A549 treated with Mapracorat at 1 μM for 4 hours (cell line): ENCODE results near the gene LBX2. TPM values are rescaled to one million over a fixed set of nuclear protein-coding genes. Genes with fewer than 3 reads are reported as not detected.

Source experiments
- total RNA-seq: library from RNA; stranded (reverse); fragments of 200-300 nt; extraction: Qiagen RNA extraction; gene quantifications from 5 replicates; pipeline ENCODE4 v1.2.3, GENCODE V29; 2022

Gene LBX2, protein sequence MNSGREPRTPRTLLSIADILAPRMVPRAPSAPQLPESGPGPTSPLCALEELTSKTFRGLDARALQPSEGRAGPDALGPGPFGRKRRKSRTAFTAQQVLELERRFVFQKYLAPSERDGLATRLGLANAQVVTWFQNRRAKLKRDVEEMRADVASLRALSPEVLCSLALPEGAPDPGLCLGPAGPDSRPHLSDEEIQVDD
- total RNA-seq, result 2.7 to 3.7 TPM (median 3.1 TPM) in 5 replicates

GRCh38 chr2:74499267-74499939 lies at the start of gene LBX2:
Gene LBX2 (minus strand): TSS chr2:74499603. CDS start chr2:74499537, 66 bp downstream.

DNA sequence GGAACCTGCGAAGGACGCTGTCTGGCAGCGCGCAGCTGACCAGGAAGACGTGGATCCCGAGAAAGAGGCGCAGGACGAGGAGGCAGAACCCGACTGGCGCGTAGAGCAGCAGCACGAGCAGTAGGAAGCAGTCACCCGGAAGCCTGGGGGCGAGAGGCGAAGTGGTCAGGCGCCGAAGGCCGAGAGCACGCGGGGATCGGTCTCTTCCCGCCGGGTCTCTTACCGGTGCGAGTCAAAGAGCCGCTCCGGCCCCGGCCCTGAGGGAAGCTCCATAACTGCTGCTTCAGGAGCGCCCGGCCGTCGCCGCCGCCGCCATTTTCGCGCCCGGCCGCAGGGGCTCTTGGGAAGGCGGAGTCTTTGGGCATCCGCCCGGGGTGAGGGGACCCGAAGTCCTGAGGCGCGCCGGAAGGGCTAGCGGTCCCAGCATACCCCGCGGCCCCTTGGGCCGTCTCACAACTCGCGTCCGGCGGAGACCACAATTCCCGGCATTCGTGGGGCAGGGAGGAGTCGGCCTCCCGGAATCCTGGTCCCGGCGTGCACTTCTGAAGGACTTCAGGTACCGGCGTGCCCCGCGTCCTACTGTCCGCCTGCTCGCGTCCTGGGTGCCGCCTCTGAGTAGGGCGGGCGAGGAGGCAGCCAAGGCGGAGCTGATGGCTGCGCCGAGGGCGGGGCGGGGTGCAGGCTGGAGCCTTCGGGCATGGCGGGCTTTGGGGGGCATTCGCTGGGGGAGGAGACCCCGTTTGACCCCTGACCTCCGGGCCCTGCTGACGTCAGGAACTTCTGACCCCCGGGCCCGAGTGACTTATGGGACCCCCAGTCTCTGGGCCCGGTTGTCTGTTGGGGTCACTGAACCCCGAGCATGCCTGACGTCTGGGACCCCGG lies 30.2 kb upstream of the LBX2 start, which contains the start of the genes AUP1 and HTRA2:
Gene AUP1 (minus strand): TSS at position 350 of the 882 bp plus-strand sequence. CDS start 77 bp downstream, at position 273.
Gene HTRA2 (plus strand): TSS at position 577 of the 882 bp plus-strand sequence. CDS start 74 bp downstream, at position 651.

GRCh38 chr2:74525717-74526648 lies 26.6 kb upstream of the LBX2 start, which contains the start of gene DQX1:
Gene DQX1 (minus strand): TSS chr2:74526231. CDS start chr2:74525729, 502 bp downstream.

DNA sequence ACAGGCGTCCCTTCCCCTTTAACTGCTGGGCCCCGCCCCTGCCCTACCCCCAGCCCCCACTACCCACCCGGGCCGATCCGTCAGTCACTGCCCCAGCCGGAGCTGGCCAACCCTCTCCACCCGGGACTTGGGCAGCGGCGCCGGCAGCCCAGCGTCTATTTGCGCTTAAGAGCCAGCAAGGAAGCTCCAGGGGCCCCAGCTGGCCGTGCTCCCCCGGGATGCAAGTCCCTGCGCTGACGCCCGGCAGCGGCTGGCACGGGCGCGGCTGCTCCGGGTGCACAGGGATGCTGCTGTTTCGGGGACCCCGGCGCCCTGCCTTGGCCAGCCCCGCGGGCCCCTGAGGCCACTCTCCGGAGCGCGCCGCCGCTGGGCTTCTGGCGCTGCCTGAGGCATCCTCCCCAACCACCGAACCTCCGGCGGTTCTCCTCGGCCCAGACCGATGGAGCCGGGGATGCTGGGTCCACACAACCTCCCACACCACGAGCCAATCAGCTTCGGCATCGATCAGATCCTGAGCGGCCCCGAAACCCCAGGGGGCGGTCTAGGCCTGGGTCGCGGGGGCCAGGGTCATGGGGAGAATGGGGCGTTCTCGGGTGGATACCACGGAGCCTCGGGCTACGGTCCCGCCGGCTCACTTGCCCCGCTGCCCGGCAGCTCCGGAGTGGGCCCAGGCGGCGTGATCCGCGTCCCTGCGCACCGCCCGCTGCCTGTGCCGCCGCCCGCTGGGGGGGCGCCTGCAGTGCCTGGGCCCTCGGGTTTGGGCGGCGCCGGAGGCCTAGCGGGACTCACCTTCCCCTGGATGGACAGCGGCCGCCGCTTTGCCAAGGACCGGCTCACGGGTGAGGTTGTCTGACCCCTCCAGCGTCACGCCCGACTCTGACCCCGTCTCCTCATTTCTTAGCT lies 15.2 kb upstream of the LBX2 start, which contains the start of gene TLX2:
Gene TLX2 (plus strand): TSS at position 83 of the 903 bp plus-strand sequence. CDS start 357 bp downstream, at position 440.

GRCh38 chr2:74507145-74507925 lies 7.9 kb upstream of the LBX2 start, which contains the start of gene PCGF1:
Gene PCGF1 (minus strand): TSS chr2:74507695. CDS start chr2:74507668, 27 bp downstream.

DNA sequence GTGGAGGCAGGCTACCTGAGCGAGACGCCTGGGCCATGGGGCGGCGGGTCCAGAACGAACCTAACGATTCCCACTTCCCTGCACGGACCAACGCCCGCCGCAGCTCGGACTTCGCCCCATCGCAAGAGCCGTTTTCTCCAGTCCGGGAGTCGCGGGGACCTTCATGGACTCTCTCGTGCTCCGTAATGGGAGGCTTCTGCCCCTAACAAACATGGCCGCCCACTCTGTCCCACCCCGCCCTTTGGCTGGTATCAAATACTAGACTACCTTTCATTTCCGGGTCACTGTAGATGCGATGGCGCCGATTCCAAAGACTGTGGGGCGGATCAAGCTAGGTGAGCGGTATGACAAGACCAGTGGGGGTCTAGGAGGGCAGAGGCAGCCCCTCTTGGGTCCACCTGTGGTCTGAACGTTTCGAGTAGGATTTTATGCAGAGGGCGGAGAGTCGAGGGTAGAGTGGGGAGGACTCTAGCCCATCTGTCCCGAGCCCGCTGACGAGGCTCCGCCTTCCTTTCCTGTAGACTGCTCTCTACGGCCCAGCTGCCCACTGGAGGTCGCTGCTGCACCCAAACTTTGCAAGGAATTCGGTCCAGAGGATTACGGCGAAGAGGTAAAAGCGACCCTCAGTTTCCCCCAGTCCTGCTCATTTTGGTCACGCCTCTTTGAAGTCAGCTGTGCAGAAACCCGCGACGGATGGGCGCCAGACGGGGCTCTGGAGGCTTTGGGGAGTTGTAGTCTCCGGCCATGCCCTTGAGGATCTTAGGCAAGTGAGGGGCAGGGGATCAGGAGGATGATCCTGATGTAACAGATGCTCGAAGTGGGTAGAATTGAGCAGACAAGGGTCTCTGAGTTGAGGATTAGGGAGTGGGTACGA lies 16.4 kb downstream of the LBX2 start, which contains the start of the genes CCDC142 and TTC31:
Gene CCDC142 (minus strand): TSS at position 198 of the 874 bp plus-strand sequence. CDS start 161 bp downstream, at position 37.
Gene TTC31 (plus strand): TSS at position 281 of the 874 bp plus-strand sequence. CDS start 15 bp downstream, at position 296.

GRCh38 chr2:74472086-74472944 lies 27.1 kb downstream of the LBX2 start, which contains the start of gene MRPL53:
Gene MRPL53 (minus strand): TSS chr2:74472680. CDS start chr2:74472660, 20 bp downstream.

GRCh38 chr2:74458132-74458937 lies 41.1 kb downstream of the LBX2 start, which contains the start of gene WBP1:
Gene WBP1 (plus strand): TSS chr2:74458438. CDS start chr2:74458603, 165 bp downstream.

DNA sequence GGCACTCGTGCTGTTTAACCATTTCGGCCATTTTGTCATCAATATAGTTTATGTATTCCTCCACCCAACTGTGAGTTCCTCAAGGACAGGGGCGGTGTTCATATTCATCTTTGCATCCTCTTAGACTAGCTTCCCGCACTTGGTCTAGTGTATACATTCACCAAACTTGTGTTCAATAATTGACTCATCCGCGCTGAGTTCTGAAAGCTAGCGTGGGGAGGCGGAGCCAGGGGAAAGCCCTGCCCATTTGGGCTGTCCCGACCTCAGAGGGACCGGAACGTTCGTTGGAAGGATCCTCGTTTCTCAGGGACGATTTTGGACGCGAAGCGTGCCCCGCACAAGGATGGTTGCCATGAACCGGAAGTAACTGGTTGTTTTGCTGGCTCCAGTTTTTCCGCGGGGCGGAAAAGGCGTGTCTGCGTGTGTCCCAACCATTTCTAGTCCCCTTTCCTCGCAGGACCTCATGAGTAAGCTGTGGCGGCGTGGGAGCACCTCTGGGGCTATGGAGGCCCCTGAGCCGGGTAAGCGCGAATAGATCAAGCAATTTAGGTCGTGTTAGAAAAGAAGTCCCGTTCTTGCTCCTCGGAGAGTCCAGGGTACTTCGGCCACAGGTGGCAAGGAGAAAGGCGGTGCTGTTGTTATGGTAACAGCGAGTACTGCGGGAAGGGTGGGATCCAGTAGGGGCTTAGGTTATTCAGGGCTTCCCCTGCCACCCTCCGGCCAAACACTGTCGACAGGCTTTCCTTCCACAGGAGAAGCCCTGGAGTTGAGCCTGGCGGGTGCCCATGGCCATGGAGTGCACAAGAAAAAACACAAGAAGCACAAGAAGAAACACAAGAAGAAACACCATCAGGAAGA lies 44.5 kb downstream of the LBX2 start, which contains the start of gene INO80B:
Gene INO80B (plus strand): TSS at position 434 of the 858 bp plus-strand sequence. CDS start 30 bp downstream, at position 464.

Other genes starting within 250 kb of the LBX2 start
- gene SLC4A5, start 156.2 kb downstream of the LBX2 start, total RNA-seq, result 0.07 to 0.41 TPM (median 0.36 TPM) in 5 replicates
- 112 to 150 TPM (median 144 TPM) in 5 replicates for gene DCTN1, start 119.3 kb downstream of the LBX2 start, total RNA-seq
- gene C2orf81, start 78.0 kb downstream of the LBX2 start, total RNA-seq, result 2.4 to 3.7 TPM (median 2.6 TPM) in 5 replicates
- gene WDR54, start 77.9 kb downstream of the LBX2 start, total RNA-seq, result 76.9 to 89.4 TPM (median 88.0 TPM) in 5 replicates
- gene RTKN, start 57.7 kb downstream of the LBX2 start, total RNA-seq, result 18.9 to 25.9 TPM (median 23.9 TPM) in 5 replicates
- 42.6 to 53.6 TPM (median 49.0 TPM) in 5 replicates for gene INO80B, start 44.5 kb downstream of the LBX2 start, total RNA-seq
- 47.3 to 87.4 TPM (median 83.1 TPM) in 5 replicates for gene WBP1, start 41.2 kb downstream of the LBX2 start, total RNA-seq
- gene MOGS, start 34.2 kb downstream of the LBX2 start, total RNA-seq, result 37.4 to 54.3 TPM (median 52.0 TPM) in 5 replicates
- 106 to 149 TPM (median 141 TPM) in 5 replicates for gene MRPL53, start 26.9 kb downstream of the LBX2 start, total RNA-seq
- 11.6 to 16.5 TPM (median 14.2 TPM) in 5 replicates for gene CCDC142, start 16.6 kb downstream of the LBX2 start, total RNA-seq
- 15.7 to 17.7 TPM (median 16.1 TPM) in 5 replicates for gene TTC31, start 16.5 kb downstream of the LBX2 start, total RNA-seq
- 30.8 to 43.0 TPM (median 33.4 TPM) in 5 replicates for gene PCGF1, start 8.1 kb upstream of the LBX2 start, total RNA-seq
- gene TLX2, start 14.8 kb upstream of the LBX2 start, total RNA-seq, result 0.19 to 0.58 TPM (median 0.33 TPM) in 5 replicates
- gene DQX1, start 26.6 kb upstream of the LBX2 start, total RNA-seq, result 0.10 to 0.19 TPM (median 0.14 TPM) in 4 of 5 replicates, not detected in the other
- 197 to 259 TPM (median 233 TPM) in 5 replicates for gene AUP1, start 30.1 kb upstream of the LBX2 start, total RNA-seq
- 31.4 to 42.9 TPM (median 39.7 TPM) in 5 replicates for gene HTRA2, start 30.3 kb upstream of the LBX2 start, total RNA-seq
- 0.20 to 0.50 TPM (median 0.44 TPM) in 5 replicates for gene LOXL3, start 54.3 kb upstream of the LBX2 start, total RNA-seq
- gene DOK1, start 55.1 kb upstream of the LBX2 start, total RNA-seq, result 3.8 to 5.3 TPM (median 4.1 TPM) in 5 replicates
- not detected in 5 replicates for gene M1AP, start 148.7 kb upstream of the LBX2 start, total RNA-seq
- 9.6 to 15.2 TPM (median 10.2 TPM) in 5 replicates for gene SEMA4F, start 154.6 kb upstream of the LBX2 start, total RNA-seq